GM19467 (cell line): ENCODE data around the gene TENM4.

Experiments used
- ATAC-seq: cut with Tn5 transposase; IDR thresholded peaks from one replicate; pipeline ENCODE4 v1.9.1; 2021; ENCODE audit warnings: mild to moderate bottlenecking, moderate library complexity; ENCODE audit not compliant: unreplicated experiment

The TENM4 gene

GRCh38 chr11:79352349-79352703 lies 88.5 kb downstream of the TENM4 start:
- no peak for ATAC-seq

- ATAC-seq = no peak
Measured at GRCh38 chr11:79348976-79349682, 91.7 kb downstream of the TENM4 start.

- no peak for ATAC-seq
Measured at GRCh38 chr11:79346021-79346420, 94.8 kb downstream of the TENM4 start.

GRCh38 chr11:79344753-79345294 lies 96.0 kb downstream of the TENM4 start:
- ATAC-seq = no peak

GRCh38 chr11:79342686-79343085 lies 98.1 kb downstream of the TENM4 start:
- ATAC-seq = no peak

GRCh38 chr11:79342236-79342635 lies 98.6 kb downstream of the TENM4 start:
- ATAC-seq = no peak

- ATAC-seq = no peak
Measured at GRCh38 chr11:79340535-79340934, 100.3 kb downstream of the TENM4 start.

GRCh38 chr11:79336797-79337517 lies 103.9 kb downstream of the TENM4 start:
- ATAC-seq = no peak

- ATAC-seq = no peak
Measured at GRCh38 chr11:79335681-79336080, 105.1 kb downstream of the TENM4 start.

GRCh38 chr11:79333355-79333754 lies 107.5 kb downstream of the TENM4 start:
- no peak for ATAC-seq

GRCh38 chr11:79332017-79332416 lies 108.8 kb downstream of the TENM4 start:
- no peak for ATAC-seq

- ATAC-seq = no peak
Measured at GRCh38 chr11:79331203-79331901, 109.5 kb downstream of the TENM4 start.

GRCh38 chr11:79330651-79331050 lies 110.2 kb downstream of the TENM4 start:
- ATAC-seq = no peak

GRCh38 chr11:79329561-79329960 lies 111.3 kb downstream of the TENM4 start:
- ATAC-seq = no peak

GRCh38 chr11:79328402-79328801 lies 112.4 kb downstream of the TENM4 start:
- ATAC-seq = no peak

GRCh38 chr11:79325851-79326250 lies 115.0 kb downstream of the TENM4 start:
- ATAC-seq = no peak

- ATAC-seq = no peak
Measured at GRCh38 chr11:79321263-79321662, 119.6 kb downstream of the TENM4 start.

GRCh38 chr11:79314906-79315689 lies 125.7 kb downstream of the TENM4 start:
- ATAC-seq = no peak

GRCh38 chr11:79313530-79313913 lies 127.3 kb downstream of the TENM4 start:
- ATAC-seq = no peak

- ATAC-seq = no peak
Measured at GRCh38 chr11:79312617-79313529, 128.0 kb downstream of the TENM4 start.
